HG03521 (cell line): ENCODE measurements around the gene GBGT1.

Source experiments
- ATAC-seq: cut with Tn5 transposase; IDR thresholded peaks from one replicate; pipeline ENCODE4 v1.9.1; 2021; ENCODE audit warnings: mild to moderate bottlenecking, moderate library complexity; ENCODE audit not compliant: unreplicated experiment

Gene GBGT1

DNA sequence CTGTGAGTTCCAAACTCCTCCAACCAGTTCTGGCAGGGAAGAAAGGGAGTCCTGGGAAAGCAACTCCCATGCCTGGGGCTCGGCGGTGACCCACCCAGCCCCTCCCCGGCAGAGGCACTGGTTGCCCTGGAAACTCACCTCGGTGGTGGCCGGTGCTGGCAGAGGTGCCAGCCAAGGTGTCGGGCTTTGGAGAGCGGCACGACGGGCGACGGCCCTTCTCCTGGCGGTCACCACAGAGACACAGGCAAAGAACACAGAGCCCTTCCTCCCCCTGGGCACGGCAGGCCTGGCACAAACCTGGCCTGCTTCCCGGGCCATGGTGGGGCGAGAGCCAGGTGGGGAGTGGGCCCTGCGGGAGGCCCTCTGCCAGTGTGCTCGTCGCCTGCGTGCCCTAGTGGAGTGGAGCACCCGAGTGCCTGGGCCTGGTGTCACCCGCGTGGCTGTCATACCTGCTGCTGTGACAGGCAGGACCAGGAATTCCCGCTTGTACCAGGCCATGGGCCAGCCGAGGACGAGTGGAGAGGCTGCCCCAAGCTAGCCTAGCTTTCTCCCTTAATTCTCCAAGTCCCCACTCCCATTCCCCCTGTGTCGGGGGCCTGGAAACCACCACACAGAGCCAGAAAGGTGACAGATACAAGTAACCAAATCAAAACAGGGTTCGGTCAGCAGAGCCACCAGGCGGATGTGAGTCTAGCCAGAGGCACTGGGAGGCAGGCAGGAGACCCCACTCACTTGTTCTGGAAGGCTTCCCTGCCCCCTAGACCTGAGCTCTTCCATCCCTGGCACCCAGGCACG is 34.5 kb downstream of the GBGT1 start:
- no peak for ATAC-seq

GRCh38 chr9:133128152-133128551 is 35.6 kb downstream of the GBGT1 start:
- ATAC-seq = no peak

DNA sequence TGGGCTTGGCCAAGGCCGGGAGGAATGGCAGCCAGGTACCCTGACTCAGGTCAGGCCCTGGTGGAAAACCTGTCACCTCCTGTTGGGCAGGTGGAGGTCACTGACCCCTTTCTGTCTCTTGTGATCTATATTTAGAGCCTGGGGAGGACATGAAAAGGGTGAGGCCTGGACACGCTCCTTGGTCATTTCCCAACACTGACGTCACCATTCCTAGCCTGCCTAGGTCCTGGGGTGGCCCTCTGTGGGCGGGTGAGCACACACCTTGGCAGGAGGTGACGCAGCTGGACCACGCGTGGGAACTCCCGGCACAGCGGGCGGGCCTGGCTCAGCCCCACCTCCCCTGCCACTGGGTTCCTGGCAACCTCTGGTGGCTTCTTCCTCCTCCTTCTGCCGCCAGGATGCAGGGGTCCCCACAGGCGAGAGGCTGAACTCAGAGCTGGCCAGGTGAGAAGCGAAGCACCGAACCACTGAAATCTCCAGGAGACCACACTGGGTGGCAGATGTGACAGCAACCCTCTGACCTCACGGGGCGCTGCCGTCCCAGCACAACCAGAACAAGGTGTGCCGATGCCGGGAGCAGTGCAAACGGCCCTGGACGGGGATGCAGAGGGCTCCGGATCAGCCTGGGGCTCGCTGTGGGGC is 36.3 kb downstream of the GBGT1 start:
- ATAC-seq = no peak

GRCh38 chr9:133126697-133127339 is 36.9 kb downstream of the GBGT1 start:
- no peak for ATAC-seq

DNA sequence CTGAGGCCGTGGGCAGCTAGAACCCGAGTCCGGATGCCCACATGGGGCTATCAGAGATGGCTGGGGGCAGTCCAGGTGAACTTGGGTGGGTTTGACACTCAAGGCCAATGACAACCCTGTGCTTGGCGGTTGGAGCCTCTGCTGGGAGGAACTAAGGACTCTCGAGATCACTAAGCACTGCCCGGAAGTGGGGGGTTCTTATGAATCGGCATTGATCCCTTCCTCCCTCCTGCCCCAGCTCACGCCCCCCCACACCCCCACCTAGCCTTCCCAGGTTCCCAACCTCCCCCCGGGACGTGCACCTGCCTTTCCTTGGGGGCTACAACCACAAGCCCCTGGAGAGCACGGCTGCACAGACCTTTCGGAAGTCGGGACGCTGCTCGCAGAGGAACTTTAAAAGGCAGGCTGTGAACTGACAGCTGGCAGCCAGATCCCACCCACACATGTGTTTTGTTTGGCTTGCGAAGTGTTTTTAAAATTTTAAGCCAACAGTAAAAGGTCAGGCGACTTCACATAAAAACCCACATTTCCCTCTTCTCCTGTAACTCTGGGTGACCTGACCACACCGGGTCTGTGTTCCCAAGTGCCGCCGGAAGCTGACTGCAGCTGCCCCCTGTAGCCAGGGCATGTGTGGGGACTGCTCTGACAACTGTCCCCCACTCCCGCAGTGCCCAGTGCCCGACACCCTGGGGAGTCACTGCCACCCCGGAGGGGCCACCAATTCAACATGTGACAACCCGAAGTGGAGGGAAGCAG is 37.6 kb downstream of the GBGT1 start:
- ATAC-seq = no peak

DNA sequence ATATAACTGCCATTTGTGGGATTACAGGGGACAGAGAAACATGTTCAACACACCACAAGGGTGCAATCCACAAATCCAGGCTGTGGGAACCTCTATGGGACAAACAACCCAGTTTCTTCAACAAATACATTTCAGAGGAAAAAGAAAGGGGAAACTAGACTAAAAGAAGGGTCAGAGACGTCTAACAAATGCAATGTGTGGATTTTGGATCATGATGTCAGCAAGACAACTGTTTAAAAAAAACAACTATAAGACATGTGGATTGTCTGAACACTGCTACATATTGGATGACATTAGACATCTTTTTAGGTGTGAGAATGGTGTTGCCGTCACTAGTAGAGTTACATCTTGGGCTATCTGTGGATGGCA is 38.8 kb downstream of the GBGT1 start:
- no peak for ATAC-seq

GRCh38 chr9:133124123-133124906 is 39.4 kb downstream of the GBGT1 start:
- no peak for ATAC-seq

DNA sequence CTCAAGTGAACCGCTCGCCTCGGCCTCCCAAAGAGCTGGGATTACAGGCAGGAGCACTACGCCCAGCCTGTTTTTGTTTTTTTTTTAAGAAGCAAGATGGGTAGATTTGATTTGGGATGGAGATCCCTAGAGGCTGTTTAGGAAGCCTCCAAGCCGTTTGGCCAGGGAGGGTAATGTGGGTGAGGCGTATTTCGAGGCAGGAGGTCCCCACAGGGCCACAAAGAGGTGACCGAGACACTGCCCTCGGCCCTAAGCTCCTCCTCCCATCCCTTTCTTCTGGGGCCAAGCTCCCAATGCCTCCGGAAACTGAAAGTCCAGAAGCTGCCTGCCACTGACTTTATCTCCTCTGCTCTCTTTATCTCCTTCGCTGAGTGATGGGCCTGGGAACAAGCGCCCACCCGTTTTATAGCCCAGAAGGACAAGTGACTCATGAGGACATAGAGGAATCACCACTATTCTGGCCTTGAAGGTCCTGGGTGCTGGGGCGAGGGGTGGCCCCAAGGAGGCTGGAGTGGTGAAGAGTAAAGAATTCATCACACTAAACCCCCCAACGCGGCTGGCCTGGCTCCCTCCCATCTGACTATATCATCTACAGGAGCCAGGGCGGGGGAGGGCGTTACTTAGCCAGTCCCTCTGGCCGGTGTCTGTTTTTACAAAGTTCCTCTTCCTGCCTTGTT is 40.6 kb downstream of the GBGT1 start:
- no peak for ATAC-seq

DNA sequence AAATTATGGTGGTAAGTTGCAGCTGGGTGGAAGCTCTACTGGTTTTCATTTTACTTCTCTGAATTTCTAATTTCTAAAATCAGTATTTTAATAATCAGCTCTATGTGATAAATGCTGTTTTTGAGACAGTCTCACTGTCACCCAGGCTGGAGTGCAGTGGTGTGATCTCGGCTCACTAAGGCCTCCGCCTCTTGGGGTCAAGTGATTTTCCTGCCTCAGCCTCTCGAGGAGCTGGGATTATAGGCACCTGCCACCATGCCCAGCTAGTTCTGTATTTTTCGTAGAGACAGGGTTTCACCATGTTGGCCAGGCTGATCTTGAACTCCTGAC is 41.1 kb downstream of the GBGT1 start:
- ATAC-seq = no peak

DNA sequence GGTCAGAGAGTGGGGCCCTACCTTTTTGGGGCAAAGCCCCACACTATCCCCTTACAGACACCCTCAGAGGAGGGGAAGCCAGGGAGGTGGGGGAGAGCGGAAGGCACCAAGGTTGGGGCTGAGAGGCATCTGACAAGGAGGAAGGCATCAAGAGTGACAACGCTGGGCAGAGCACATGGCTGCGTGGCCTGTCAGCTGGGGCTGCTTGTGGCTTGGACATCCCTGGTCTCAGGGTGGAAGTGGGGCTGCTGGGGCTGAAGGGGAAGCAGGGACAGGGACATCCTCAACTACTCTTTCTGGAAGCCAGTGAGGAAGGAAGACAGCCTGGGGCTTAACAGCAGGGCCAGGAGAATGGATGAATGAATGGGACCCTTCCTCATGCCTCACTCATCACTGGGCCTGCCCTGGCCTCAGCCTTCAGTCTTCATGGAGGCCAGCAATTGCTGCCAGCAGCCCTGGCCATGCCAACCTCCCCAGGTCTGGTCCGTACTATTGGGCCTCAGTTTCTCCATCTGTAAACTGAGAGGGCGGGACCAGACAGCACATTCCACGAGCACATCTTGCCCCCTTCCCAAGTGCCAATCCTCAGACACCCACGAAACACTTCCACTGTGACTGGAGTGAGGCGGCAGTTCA is 41.7 kb downstream of the GBGT1 start:
- ATAC-seq = no peak

GRCh38 chr9:133121198-133121914 is 42.4 kb downstream of the GBGT1 start, which contains the start of gene RALGDS:
TSS of gene RALGDS (minus strand) at chr9:133121240. CDS start at chr9:133121154, 86 bp downstream.
- peak; percentile 66 for ATAC-seq

DNA sequence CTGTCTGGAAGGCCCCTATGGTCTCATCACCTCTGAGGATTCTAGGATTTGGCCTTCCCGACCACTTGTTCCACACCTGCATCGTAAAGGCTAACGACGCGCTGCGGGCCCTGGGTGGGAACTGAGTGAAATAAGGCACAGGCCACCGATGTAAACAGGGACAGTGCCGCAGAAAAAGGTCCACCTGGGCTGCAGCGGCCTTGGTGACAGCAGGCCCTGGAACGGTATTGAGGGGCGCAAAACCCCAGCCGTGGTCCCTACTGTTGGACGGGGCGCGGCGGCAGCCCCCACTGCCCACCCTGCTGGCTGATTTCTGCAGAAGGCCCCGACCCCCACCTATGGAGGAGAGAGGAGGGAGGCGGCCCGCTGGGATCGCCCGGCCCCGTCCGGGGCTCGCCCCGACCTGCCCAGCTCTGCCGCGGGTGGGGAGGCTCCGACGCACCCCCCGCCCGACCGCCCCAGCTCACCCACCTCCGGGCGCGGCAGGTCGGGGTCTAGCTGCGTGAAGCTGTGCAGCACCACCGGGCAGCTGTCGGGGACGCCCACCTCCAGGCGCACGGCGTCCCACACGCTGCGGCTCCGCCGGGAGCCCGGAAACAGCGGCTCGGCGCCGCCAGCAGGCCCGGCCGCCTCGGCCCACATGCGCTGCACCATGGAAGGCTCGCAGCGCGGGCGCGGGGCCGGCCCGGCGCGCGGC is 43.1 kb downstream of the GBGT1 start:
- ATAC-seq = peak; percentile 16

- no peak for ATAC-seq
Observed at GRCh38 chr9:133119846-133120500, 43.7 kb downstream of the GBGT1 start.

DNA sequence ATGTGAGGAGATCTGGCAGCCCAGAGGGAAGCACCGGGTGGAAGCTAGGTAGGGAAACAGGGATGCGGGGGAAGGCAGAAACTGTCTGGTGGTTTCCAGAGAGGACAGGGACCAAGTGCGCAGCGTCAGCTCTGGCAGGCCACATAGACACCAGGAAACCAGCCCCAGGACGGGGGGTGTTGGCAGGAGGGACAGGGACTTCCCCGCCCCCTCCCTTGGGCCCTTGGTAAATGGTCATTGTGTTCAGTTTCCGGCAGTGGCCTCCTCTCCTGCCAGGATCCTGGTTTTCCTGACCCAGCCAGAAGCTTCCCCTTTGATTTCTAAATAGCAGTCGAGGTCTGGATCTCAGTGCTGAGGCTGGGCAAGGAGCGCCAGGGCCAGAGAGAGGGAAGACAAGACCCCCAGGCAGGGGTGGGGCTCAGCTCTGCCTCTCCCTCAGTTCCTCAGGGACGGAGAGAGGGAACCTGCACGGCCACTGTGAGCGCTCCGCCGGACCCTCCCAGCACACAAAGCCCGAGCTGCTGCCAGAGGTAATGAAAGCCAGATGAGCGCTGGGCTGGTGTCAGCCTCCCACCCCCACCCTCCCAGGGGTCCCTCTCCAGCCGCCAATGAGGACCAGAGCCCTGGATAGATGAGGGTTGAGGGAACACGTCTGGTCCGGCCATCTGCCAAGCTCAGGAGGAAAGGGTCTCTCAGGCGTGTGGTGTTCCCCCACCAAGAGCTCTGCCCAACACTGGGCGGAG is 44.4 kb downstream of the GBGT1 start:
- ATAC-seq = no peak

DNA sequence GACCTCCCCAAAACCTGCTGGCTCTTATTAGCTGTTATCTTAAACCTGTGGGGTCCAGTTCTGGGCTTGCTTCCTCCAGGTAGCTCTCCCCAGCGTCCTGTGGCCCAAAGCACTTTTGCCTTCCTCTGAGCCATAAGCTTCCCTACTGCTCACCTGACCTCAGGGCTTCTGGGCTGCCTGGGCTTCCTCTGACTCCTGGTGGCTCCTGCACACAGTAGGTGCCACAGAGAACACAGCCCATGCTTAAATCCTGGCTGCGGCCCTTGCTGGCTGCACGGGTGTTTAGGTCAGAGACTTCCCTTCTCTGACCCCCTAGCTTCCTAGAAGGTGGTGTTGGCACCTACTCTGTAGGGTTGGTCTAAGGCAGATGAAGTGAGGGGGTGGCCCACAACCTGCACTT is 45.1 kb downstream of the GBGT1 start:
- no peak for ATAC-seq

GRCh38 chr9:133118179-133118520 is 45.6 kb downstream of the GBGT1 start:
- no peak for ATAC-seq
